CD4-positive, alpha-beta T cell (primary cell): Measurements from ENCODE around the gene CCNB3. TPM values are rescaled to one million over a fixed set of nuclear protein-coding genes. Genes with fewer than 3 reads are reported as not detected.

ENCODE experiments used
- ATAC-seq: fragments of 200-7000 bp; cut with Tn5 transposase; one replicate; pipeline ENCODE4 v1.10.0; 2022; ENCODE audit warnings: mild to moderate bottlenecking; ENCODE audit not compliant: poor library complexity
- CTCF ChIA-PET: fragments of 350-600 bp; sonication (Branson Sonifier 250); formaldehyde crosslinking; loops from one replicate; lab custom pipeline; 2021; ENCODE audit warnings: antibody characterized with exemption, inconsistent platforms; lab: Charles Lee
- POLR2A ChIA-PET: fragments of 350-600 bp; sonication (Branson Sonifier 250); formaldehyde crosslinking; loops from one replicate; lab custom pipeline; 2021; ENCODE audit warnings: antibody characterized with exemption, inconsistent platforms; lab: Charles Lee
- DNase-seq, 14 experiments: peaks; one replicate each; pipeline ENCODE4 v3.0.0-alpha.2; 2013 to 2020; ENCODE audit warnings: mixed read lengths in 2 of 14
- H3K27ac ChIP-seq, 2 donors: one replicate each; pipeline versions ENCODE4 v1.5.1 to v1.7.0; 2013; ENCODE audit warnings: low read length in 2 of 2, low read depth in 1 of 2, mild to moderate bottlenecking in 1 of 2
- H3K27me3 ChIP-seq, 2 experiments: 1 replicate in 1 of 2; 2 replicates in 1 of 2; pipeline versions ENCODE4 v1.6.1 to v1.7.0; 2013; ENCODE audit warnings: low read length in 2 of 2, control low read depth in 1 of 2, mild to moderate bottlenecking in 1 of 2, moderate library complexity in 1 of 2; ENCODE audit not compliant: insufficient read depth in 2 of 2, control insufficient read depth in 1 of 2
- H3K36me3 ChIP-seq: one replicate; pipeline ENCODE4 v1.6.1; 2013; ENCODE audit warnings: low read length, control low read depth; ENCODE audit not compliant: insufficient read depth
- H3K4me1 ChIP-seq: one replicate; pipeline ENCODE4 v1.6.1; 2013; ENCODE audit warnings: low read length, control low read depth; ENCODE audit not compliant: insufficient read depth
- H3K4me3 ChIP-seq: one replicate; pipeline ENCODE4 v1.5.1; 2013; ENCODE audit warnings: mild to moderate bottlenecking, low read length, moderate library complexity
- H3K9me3 ChIP-seq, 2 experiments: 1 replicate in 1 of 2; 2 replicates in 1 of 2; pipeline versions ENCODE4 v1.6.1 to v1.7.0; 2013; ENCODE audit warnings: low read length in 2 of 2, mild to moderate bottlenecking in 2 of 2, control low read depth in 1 of 2, moderate library complexity in 1 of 2; ENCODE audit not compliant: control insufficient read depth in 1 of 2, insufficient read depth in 1 of 2
- H3K27ac Mint-ChIP-seq: one replicate; pipeline ENCODE4 v1.8.0; 2020; ENCODE audit warnings: mixed read lengths
- H3K27me3 Mint-ChIP-seq: one replicate; pipeline ENCODE4 v1.8.0; 2021; ENCODE audit warnings: mixed read lengths
- H3K36me3 Mint-ChIP-seq: one replicate; pipeline ENCODE4 v1.8.0; 2021; ENCODE audit warnings: low read depth, mixed read lengths
- H3K4me1 Mint-ChIP-seq: one replicate; pipeline ENCODE4 v1.8.0; 2021; ENCODE audit warnings: low read depth, mixed read lengths
- H3K4me3 Mint-ChIP-seq: one replicate; pipeline ENCODE4 v1.8.0; 2020; ENCODE audit warnings: mild to moderate bottlenecking, mixed read lengths
- H3K9me3 Mint-ChIP-seq: one replicate; pipeline ENCODE4 v1.8.0; 2020; ENCODE audit warnings: mixed read lengths
- CTCF ChIP-seq: fragments of 200-600 bp; IDR thresholded peaks from one replicate; pipeline ENCODE4 v1.8.0; 2022; ENCODE audit warnings: antibody characterized with exemption, mild to moderate bottlenecking
- intact Hi-C, 2 experiments: fragments of 100-400 bp; cut with DNase I in 1 of 2; cut with micrococcal nuclease in 1 of 2; formaldehyde crosslinking; loops; one replicate each; pipeline versions ENCODE4 v1.15.1 to v1.9.0; 2023 to 2025; cut with DNase I, micrococcal nuclease
- total RNA-seq, 174 experiments: library from RNA in 2 of 174; stranded (reverse) in 2 of 174; gene quantifications; one replicate each; pipeline ENCODE4 v1.2.3 and lab custom pipeline; 2021 to 2026

Gene CCNB3
- total RNA-seq, 2 experiments from 2014 or later = 0.19 to 0.39 TPM

DNA sequence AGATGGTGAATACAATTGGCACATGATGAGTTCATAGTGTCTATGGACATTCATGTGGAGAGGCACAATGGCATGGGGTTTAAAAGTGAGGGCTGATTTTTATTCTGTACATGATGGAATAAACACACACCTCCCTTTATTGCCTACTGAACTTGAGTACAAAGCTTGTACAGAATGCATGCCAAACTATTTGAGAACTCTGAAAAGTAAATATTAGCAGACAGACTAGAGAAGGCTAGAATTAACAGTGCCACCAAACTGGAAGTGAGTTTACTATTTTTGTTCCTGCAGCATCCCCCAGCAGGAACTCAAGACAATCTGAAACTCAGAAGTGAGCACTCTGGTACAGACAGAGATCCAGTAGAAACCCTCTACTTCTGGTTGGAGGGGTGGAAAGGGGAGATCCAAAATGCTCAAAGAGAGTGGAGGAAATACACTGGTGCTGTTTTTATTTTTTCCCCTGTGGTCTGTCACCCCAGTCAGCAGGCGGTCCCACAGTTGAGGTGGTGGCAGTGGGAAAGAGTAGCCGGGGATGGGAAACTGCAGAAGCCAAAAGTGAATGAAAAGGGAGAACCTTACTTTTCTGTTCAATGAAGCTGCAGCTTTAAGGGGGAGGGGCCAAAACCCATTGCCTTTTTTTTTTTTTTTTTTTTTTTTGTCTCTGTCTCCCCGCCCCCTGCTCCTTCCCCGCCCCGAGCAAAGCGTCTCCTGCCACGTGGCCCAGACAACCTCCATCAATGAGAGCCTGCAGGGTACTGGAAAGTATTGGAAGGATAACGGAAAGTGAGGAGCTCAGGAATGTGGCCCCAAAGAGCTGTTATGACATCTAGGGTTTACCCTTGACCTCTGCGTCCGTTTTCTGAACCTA is 24.3 kb upstream of the CCNB3 start:
- intact Hi-C loops = no loop called here
- CTCF ChIA-PET = no interaction called here
- H3K4me3 Mint-ChIP-seq = no peak overlapping the region
- DNase-seq (no peak), ATAC-seq (no peak)
- POLR2A ChIA-PET = no interaction called here
- no peaks in the 10 kb centered on the region for H3K36me3 Mint-ChIP-seq
- no peak overlapping the region for H3K27ac Mint-ChIP-seq
- no peaks in the 10 kb centered on the region for H3K9me3 ChIP-seq
- peaks cover 4% of the 10 kb centered on the region for H3K27me3 Mint-ChIP-seq
- no peaks in the 10 kb centered on the region for H3K9me3 Mint-ChIP-seq
- H3K4me1 Mint-ChIP-seq = no peaks in the 10 kb centered on the region
- no peaks in the 10 kb centered on the region for H3K36me3 ChIP-seq
- no peak overlapping the region for H3K4me3 ChIP-seq
- H3K4me1 ChIP-seq = no peaks in the 10 kb centered on the region
- no peaks in the 10 kb centered on the region for H3K27me3 ChIP-seq
- no peak overlapping the region for H3K27ac ChIP-seq
- no peak for TF ChIP-seq CTCF

DNA sequence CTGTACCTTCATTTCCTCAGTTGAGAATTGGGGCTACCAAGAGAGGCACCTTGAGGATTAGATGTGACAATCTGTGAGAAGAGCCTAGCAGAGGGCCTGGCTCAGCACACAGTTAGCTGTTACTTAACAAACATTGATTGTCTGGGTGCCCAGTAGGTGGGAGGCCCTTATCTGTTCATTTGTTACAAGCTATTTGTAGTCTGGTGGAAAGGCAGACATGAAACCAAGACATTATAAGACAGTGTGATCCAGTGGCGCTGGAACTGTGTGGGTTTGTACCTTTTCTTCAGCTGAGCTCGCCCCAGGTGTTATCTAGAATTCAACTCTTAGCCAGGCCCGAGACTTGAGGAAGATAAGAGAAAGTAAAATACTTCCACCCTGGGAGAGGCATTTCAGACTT is 20.7 kb upstream of the CCNB3 start:
- Mint-ChIP-seq H3K27ac (no peak overlapping the region), H3K36me3 (no peaks in the 10 kb centered on the region), H3K4me3 (no peak overlapping the region), H3K9me3 (no peaks in the 10 kb centered on the region), H3K27me3 (peaks cover 4% of the 10 kb centered on the region), H3K4me1 (no peaks in the 10 kb centered on the region)
- TF ChIP-seq CTCF = no peak
- ATAC-seq = no peak
- ChIA-PET POLR2A (no interaction called here), CTCF (no interaction called here)
- Histone ChIP-seq H3K9me3 (no peaks in the 10 kb centered on the region), H3K27me3 (no peaks in the 10 kb centered on the region), H3K27ac (no peak overlapping the region), H3K36me3 (no peaks in the 10 kb centered on the region), H3K4me1 (no peaks in the 10 kb centered on the region), H3K4me3 (no peak overlapping the region)
- intact Hi-C loops = no loop called here
- no peak for DNase-seq

GRCh38 chrX:50188859-50189600 is 15.5 kb upstream of the CCNB3 start:
- no peak overlapping the region for H3K27ac Mint-ChIP-seq
- Histone ChIP-seq H3K27me3 (peaks cover 0 to 3% of the 10 kb centered on the region in 2 experiments), H3K9me3 (no peaks in the 10 kb centered on the region), H3K27ac (no peak overlapping the region), H3K36me3 (no peaks in the 10 kb centered on the region), H3K4me3 (no peak overlapping the region), H3K4me1 (no peaks in the 10 kb centered on the region)
- ATAC-seq (no peak), DNase-seq (no peak)
- H3K4me3 Mint-ChIP-seq = no peak overlapping the region
- intact Hi-C loops = no loop called here
- peaks cover 3% of the 10 kb centered on the region for H3K27me3 Mint-ChIP-seq
- no peak for TF ChIP-seq CTCF
- no peaks in the 10 kb centered on the region for H3K36me3 Mint-ChIP-seq
- ChIA-PET POLR2A (no interaction called here), CTCF (no interaction called here)
- H3K4me1 Mint-ChIP-seq = no peaks in the 10 kb centered on the region
- no peaks in the 10 kb centered on the region for H3K9me3 Mint-ChIP-seq
